ENCODE measurements around the gene TMEM50A. TPM values are rescaled to one million over a fixed set of nuclear protein-coding genes. Genes with fewer than 3 reads are reported as not detected.
"Not testable (repeated sequence)": the region's sequence is repeated elsewhere in the genome, so short reads cannot be mapped to it uniquely, and the experiment has no call there.

The TMEM50A gene
- total RNA-seq, 3 donors from 2014 or later (not counting 1 experiment from before 2014, with no cell fraction given), result 99.9 to 117 (median 107) TPM

DNA sequence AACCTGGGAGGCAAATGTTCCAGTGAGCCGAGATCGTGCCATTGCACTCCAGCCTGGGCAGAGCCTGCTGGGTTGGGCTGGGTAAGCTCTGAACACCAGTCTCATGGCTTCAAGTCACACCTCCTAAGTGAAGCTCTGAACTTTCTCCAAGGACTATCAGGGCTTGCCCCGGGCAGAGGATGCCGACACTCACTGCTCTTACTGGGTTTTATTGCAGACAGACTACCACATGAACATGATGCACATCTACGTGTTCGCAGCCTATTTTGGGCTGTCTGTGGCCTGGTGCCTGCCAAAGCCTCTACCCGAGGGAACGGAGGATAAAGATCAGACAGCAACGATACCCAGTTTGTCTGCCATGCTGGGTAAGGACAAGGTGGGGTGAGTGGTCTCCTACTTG is 37.4 kb upstream of the TMEM50A start:
- H3K36me3 Mint-ChIP-seq; H3K27ac Mint-ChIP-seq; H3K4me1 Mint-ChIP-seq; DNase-seq; H3K36me3 ChIP-seq (ENCODE audit: control insufficient read depth, insufficient read depth, low read length); intact Hi-C loops (cut with micrococcal nuclease); H3K27me3 Mint-ChIP-seq (ENCODE audit: low read depth in 2 of 2); H3K9me3 Mint-ChIP-seq; H3K4me1 ChIP-seq (ENCODE audit: control insufficient read depth, insufficient read depth, low read length); H3K9me3 ChIP-seq (ENCODE audit: control insufficient read depth, insufficient read depth, low read length); H3K4me3 Mint-ChIP-seq; ATAC-seq; H3K27ac ChIP-seq (ENCODE audit: low read length); H3K4me3 ChIP-seq (ENCODE audit: low read length); H3K27me3 ChIP-seq (ENCODE audit: control insufficient read depth, insufficient read depth, low read length): not testable (repeated sequence)
- 92% methylated on average over 7 of the region's 9 CpGs for WGBS (ENCODE audit: insufficient coverage)

DNA sequence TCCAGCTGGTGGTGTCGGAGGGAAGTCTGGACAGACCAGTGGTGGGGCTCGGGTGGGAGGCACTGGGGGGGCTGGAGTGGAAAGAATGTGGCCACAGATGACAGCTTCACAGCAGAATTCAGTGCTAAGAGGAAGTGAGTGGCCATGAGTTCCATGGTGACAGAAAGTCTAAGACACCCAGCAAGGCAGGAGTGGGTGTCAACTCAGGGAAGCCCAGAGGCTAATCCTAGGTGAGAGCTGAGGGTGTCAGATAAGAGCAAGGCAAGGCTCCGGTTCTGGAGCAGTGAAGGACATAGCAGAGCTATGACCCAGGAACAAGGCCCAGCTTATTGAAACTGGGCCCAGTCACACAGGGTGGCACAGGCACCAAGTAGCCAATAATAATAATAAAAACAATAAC is 35.8 kb upstream of the TMEM50A start:
- ATAC-seq; H3K36me3 Mint-ChIP-seq; H3K4me1 Mint-ChIP-seq; H3K4me1 ChIP-seq (ENCODE audit: control insufficient read depth, insufficient read depth, low read length); H3K27me3 Mint-ChIP-seq (ENCODE audit: low read depth in 2 of 2); H3K9me3 Mint-ChIP-seq; H3K27ac ChIP-seq (ENCODE audit: low read length); H3K4me3 Mint-ChIP-seq; H3K9me3 ChIP-seq (ENCODE audit: control insufficient read depth, insufficient read depth, low read length); H3K36me3 ChIP-seq (ENCODE audit: control insufficient read depth, insufficient read depth, low read length); H3K4me3 ChIP-seq (ENCODE audit: low read length); DNase-seq; intact Hi-C loops (cut with micrococcal nuclease); H3K27me3 ChIP-seq (ENCODE audit: control insufficient read depth, insufficient read depth, low read length): not testable (repeated sequence)
- H3K27ac Mint-ChIP-seq, result peak overlapping the region in 1 of 2 donors; percentile 13
- 75% methylated on average over 1 of the region's 3 CpGs for WGBS (ENCODE audit: insufficient coverage)

DNA sequence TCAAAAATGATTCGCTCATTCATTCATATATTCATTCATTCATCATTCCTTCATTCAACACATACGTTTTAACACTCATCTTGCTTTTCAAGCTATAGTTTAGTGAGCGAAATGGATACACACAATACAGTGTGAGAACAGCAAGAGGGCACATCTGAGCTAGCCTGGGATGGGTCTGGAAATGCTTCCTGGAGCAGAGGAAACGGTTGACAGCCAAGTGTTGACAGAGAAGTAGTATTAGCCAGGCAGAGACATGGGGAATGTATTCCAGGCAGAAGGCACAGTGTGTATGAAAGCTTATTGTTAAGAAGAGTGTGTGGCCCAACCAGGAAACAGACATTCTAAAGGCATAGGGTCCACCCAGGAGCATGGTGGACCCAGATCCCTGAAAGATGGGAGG is 33.2 kb upstream of the TMEM50A start:
- H3K27ac Mint-ChIP-seq; H3K4me3 Mint-ChIP-seq; H3K27me3 Mint-ChIP-seq (ENCODE audit: low read depth in 2 of 2); intact Hi-C loops (cut with micrococcal nuclease); H3K4me3 ChIP-seq (ENCODE audit: low read length); H3K27me3 ChIP-seq (ENCODE audit: control insufficient read depth, insufficient read depth, low read length); H3K4me1 Mint-ChIP-seq; H3K4me1 ChIP-seq (ENCODE audit: control insufficient read depth, insufficient read depth, low read length); DNase-seq; H3K27ac ChIP-seq (ENCODE audit: low read length); H3K9me3 Mint-ChIP-seq; H3K9me3 ChIP-seq (ENCODE audit: control insufficient read depth, insufficient read depth, low read length); H3K36me3 Mint-ChIP-seq; H3K36me3 ChIP-seq (ENCODE audit: control insufficient read depth, insufficient read depth, low read length); ATAC-seq: not testable (repeated sequence)
- 93% methylated on average over 3 of the region's 4 CpGs for WGBS (ENCODE audit: insufficient coverage)

DNA sequence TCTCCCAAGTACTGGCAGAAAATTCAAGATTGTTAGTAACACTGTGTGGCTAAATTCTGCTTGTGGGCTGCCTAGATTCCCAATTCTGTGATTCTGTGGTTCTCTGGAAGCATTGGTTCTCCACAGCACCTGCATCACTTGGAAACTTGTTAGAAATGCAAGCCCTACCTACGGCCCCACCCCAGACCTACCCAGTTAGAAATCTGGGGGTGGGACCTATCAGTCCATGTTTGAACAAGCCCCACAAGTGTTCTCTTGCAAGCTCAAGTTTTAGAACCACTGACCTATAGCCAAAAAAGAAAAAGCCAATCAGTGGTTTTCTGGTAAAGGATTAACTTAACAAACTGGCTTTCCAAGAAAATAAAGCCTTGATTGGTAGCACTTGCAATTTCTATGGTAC is 30.0 kb upstream of the TMEM50A start:
- not testable (repeated sequence) for H3K36me3 Mint-ChIP-seq

DNA sequence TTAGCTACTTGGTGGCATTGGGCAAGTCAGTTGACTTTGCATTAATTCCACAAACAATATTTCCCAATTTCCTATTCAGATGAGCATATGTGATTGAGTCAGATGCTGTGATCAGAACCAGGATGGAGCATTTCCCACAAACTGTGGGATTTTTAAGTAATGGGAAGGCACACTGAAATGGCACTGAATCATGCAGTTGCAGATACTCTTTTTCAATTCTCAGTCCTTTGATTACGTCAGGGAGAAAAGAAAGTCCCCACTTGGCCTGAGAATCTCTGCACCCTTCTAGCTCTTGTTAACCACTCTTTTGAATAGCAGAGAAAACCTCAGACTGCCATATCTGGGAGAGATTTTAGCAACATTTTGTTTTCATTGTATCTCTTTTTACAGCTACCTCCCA is 29.0 kb upstream of the TMEM50A start:
- H3K27me3 Mint-ChIP-seq (ENCODE audit: low read depth in 2 of 2); H3K9me3 ChIP-seq (ENCODE audit: control insufficient read depth, insufficient read depth, low read length); H3K36me3 ChIP-seq (ENCODE audit: control insufficient read depth, insufficient read depth, low read length); H3K27me3 ChIP-seq (ENCODE audit: control insufficient read depth, insufficient read depth, low read length); DNase-seq; H3K4me1 ChIP-seq (ENCODE audit: control insufficient read depth, insufficient read depth, low read length); H3K36me3 Mint-ChIP-seq; H3K27ac Mint-ChIP-seq; H3K4me3 ChIP-seq (ENCODE audit: low read length); H3K27ac ChIP-seq (ENCODE audit: low read length); H3K9me3 Mint-ChIP-seq; H3K4me1 Mint-ChIP-seq; intact Hi-C loops (cut with micrococcal nuclease); H3K4me3 Mint-ChIP-seq: not testable (repeated sequence)
- 13% methylated on average over 1 of the region's 1 CpG for WGBS (ENCODE audit: insufficient coverage)
- ATAC-seq, result peak in 2 of 3 donors; percentile 56 to 61

More for the DNA sequence above, 30.0 kb upstream of the TMEM50A start:
- H3K9me3 Mint-ChIP-seq; H3K27ac ChIP-seq (ENCODE audit: low read length); H3K9me3 ChIP-seq (ENCODE audit: control insufficient read depth, insufficient read depth, low read length); ATAC-seq; H3K4me1 Mint-ChIP-seq; H3K27me3 ChIP-seq (ENCODE audit: control insufficient read depth, insufficient read depth, low read length); intact Hi-C loops (cut with micrococcal nuclease); H3K27me3 Mint-ChIP-seq (ENCODE audit: low read depth in 2 of 2); H3K4me3 Mint-ChIP-seq; H3K36me3 ChIP-seq (ENCODE audit: control insufficient read depth, insufficient read depth, low read length); H3K27ac Mint-ChIP-seq; DNase-seq; H3K4me3 ChIP-seq (ENCODE audit: low read length); H3K4me1 ChIP-seq (ENCODE audit: control insufficient read depth, insufficient read depth, low read length): not testable (repeated sequence)
- WGBS (ENCODE audit: insufficient coverage), result no CpG with 5 or more reads among the region's 1 CpG

DNA sequence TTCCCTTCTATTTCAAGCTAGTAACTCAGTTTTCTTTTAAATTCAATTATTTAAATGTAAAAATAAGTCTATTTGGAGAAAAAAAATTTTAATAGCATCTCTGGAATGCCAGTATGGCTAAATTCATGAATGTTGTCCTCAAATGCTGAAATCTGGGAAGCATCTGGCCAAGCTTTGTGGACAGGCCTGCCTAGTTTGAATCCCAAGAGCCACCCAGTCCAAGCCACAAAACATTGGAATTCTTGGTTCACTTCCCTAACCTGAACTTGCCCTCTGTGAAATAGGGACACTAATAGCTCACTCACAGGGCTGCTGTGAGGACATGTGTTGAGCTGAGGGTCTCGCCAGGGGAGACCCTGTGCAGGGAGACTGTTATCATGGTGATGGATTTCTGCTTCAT is 28.6 kb upstream of the TMEM50A start:
- H3K36me3 Mint-ChIP-seq; H3K9me3 Mint-ChIP-seq; DNase-seq; H3K27ac Mint-ChIP-seq; H3K36me3 ChIP-seq (ENCODE audit: control insufficient read depth, insufficient read depth, low read length); H3K4me1 Mint-ChIP-seq; H3K4me3 ChIP-seq (ENCODE audit: low read length); H3K4me1 ChIP-seq (ENCODE audit: control insufficient read depth, insufficient read depth, low read length); H3K4me3 Mint-ChIP-seq; H3K27me3 ChIP-seq (ENCODE audit: control insufficient read depth, insufficient read depth, low read length); intact Hi-C loops (cut with micrococcal nuclease); H3K9me3 ChIP-seq (ENCODE audit: control insufficient read depth, insufficient read depth, low read length); H3K27me3 Mint-ChIP-seq (ENCODE audit: low read depth in 2 of 2); ATAC-seq; H3K27ac ChIP-seq (ENCODE audit: low read length): not testable (repeated sequence)
- WGBS (ENCODE audit: insufficient coverage), result no CpG with 5 or more reads among the region's 1 CpG

DNA sequence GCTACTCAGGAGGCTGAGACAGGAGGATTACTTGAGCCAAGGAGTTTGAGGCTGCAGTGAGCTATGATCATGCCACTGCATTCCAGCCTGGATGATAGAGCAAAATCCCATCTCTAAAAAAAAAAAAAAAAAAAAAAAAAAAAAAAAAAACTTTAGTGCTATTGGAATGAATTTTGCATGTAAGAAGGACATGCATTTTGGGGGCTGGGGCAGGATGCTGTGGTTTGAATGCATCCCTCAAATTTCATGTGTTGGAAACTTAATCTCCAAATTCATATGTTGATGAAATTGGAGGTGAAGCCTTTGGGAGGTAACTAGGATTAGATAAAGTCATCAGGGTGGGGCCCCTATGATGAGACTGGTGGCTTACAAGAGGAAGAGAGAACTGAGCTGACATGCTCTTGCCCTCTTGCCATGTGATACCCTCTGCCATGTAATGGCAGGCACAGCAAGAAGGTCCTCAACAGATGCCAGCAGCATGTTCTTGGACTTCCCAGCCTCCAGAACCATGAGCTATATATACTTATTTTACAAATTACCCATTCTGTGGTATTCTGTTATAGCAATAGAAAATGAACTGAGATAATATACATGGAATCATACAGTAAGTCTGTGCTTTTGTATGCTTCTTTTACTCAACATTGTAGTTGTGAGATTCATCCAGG is 25.2 kb upstream of the TMEM50A start:
- H3K36me3 Mint-ChIP-seq; H3K27me3 ChIP-seq (ENCODE audit: control insufficient read depth, insufficient read depth, low read length); H3K4me3 ChIP-seq (ENCODE audit: low read length); H3K9me3 Mint-ChIP-seq; H3K27me3 Mint-ChIP-seq (ENCODE audit: low read depth in 2 of 2); H3K27ac ChIP-seq (ENCODE audit: low read length); ATAC-seq; H3K4me1 ChIP-seq (ENCODE audit: control insufficient read depth, insufficient read depth, low read length); H3K36me3 ChIP-seq (ENCODE audit: control insufficient read depth, insufficient read depth, low read length); DNase-seq; H3K9me3 ChIP-seq (ENCODE audit: control insufficient read depth, insufficient read depth, low read length); H3K4me3 Mint-ChIP-seq; H3K4me1 Mint-ChIP-seq; intact Hi-C loops (cut with micrococcal nuclease): not testable (repeated sequence)
- peak overlapping the region in 1 of 2 donors; percentile 57 for H3K27ac Mint-ChIP-seq

DNA sequence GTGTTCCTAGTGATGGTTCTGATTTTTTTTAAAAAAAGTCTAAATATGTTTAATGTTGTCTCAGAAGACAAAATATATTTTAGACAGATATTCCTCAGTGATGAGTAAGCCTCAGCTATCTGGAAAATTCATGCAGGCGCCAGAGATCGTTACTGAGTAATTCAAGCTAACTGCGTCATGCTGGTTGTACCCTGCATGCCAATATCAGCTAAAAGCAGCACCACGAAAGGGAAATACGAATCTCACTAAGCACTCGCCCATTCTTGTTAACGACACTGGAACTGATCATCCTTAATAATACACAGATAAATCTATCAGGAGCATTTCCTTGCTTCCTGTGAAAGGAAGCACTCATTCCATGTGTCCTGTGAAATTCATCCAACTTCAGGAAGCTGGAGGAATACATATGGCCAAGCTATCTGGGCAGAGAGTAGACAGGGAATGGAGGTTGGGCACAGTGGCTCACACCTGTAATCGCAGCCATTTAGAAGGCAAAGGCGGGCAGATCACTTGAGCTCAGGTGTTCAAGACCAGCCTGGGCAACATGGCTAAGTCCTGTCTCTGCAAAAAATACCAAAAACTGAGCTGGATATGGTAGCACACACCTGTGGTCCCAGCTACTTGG is 17.7 kb upstream of the TMEM50A start:
- H3K27ac ChIP-seq (ENCODE audit: low read length); H3K4me3 Mint-ChIP-seq; H3K9me3 Mint-ChIP-seq; ATAC-seq; intact Hi-C loops (cut with micrococcal nuclease); H3K27ac Mint-ChIP-seq; H3K4me1 ChIP-seq (ENCODE audit: control insufficient read depth, insufficient read depth, low read length); H3K9me3 ChIP-seq (ENCODE audit: control insufficient read depth, insufficient read depth, low read length); H3K27me3 ChIP-seq (ENCODE audit: control insufficient read depth, insufficient read depth, low read length); H3K36me3 Mint-ChIP-seq; H3K4me3 ChIP-seq (ENCODE audit: low read length); H3K4me1 Mint-ChIP-seq; H3K36me3 ChIP-seq (ENCODE audit: control insufficient read depth, insufficient read depth, low read length); DNase-seq; H3K27me3 Mint-ChIP-seq (ENCODE audit: low read depth in 2 of 2): not testable (repeated sequence)
- WGBS (ENCODE audit: insufficient coverage), result 97% methylated on average over 6 of the region's 9 CpGs
